Activated CD4-positive, alpha-beta T cell treated with anti-CD3 and anti-CD28 coated beads, Interleukin-2, amount 10 ng/mL, durations not matched to agents 24 days and 14 days (primary cell): ENCODE data around the gene FRMPD4. TPM values are rescaled to one million over a fixed set of nuclear protein-coding genes. Genes with fewer than 3 reads are reported as not detected.

Source experiments
- DNase-seq: peaks from one replicate; pipeline ENCODE4 v3.0.0; 2022
- H3K27ac Mint-ChIP-seq: one replicate; pipeline ENCODE4 v1.8.0; 2022; ENCODE audit warnings: mild to moderate bottlenecking, mixed read lengths
- H3K27me3 Mint-ChIP-seq: one replicate; pipeline ENCODE4 v1.8.0; 2022; ENCODE audit warnings: mixed read lengths
- H3K36me3 Mint-ChIP-seq: one replicate; pipeline ENCODE4 v1.8.0; 2022; ENCODE audit warnings: low read depth, mild to moderate bottlenecking, mixed read lengths
- H3K4me1 Mint-ChIP-seq: one replicate; pipeline ENCODE4 v1.8.0; 2021; ENCODE audit warnings: mixed read lengths
- H3K4me3 Mint-ChIP-seq: one replicate; pipeline ENCODE4 v1.8.0; 2022; ENCODE audit warnings: mild to moderate bottlenecking, moderate library complexity, mixed read lengths
- H3K9me3 Mint-ChIP-seq: one replicate; pipeline ENCODE4 v1.8.0; 2021; ENCODE audit warnings: mixed read lengths
- intact Hi-C: fragments of 100-400 bp; cut with micrococcal nuclease; formaldehyde crosslinking; loops from one replicate; pipeline ENCODE4 v1.15.1; 2023
- total RNA-seq: library from RNA; stranded (reverse); gene quantifications from 2 replicates; pipeline ENCODE4 v1.2.3, GENCODE V29; 2022

Gene FRMPD4
- total RNA-seq, 1 donor from 2014 or later, result not detected

- Mint-ChIP-seq H3K27me3 (peaks cover 8% of the 10 kb centered on the region), H3K27ac (no peak overlapping the region), H3K36me3 (no peaks in the 10 kb centered on the region), H3K4me1 (no peaks in the 10 kb centered on the region), H3K9me3 (no peaks in the 10 kb centered on the region), H3K4me3 (no peak overlapping the region)
- DNase-seq, result no peak
- intact Hi-C loops, result no loop called here
Observed at GRCh38 chrX:12690646-12691045, 552.4 kb downstream of the FRMPD4 start.

- intact Hi-C loops, result no loop called here
- no peak overlapping the region for H3K4me3 Mint-ChIP-seq
- H3K27me3 Mint-ChIP-seq, result peaks cover 16% of the 10 kb centered on the region
- no peak overlapping the region for H3K27ac Mint-ChIP-seq
- H3K36me3 Mint-ChIP-seq, result no peaks in the 10 kb centered on the region
- no peak for DNase-seq
- no peaks in the 10 kb centered on the region for H3K9me3 Mint-ChIP-seq
- no peaks in the 10 kb centered on the region for H3K4me1 Mint-ChIP-seq
Observed at GRCh38 chrX:12693754-12694153, 555.5 kb downstream of the FRMPD4 start.

GRCh38 chrX:12700745-12701144, 562.5 kb downstream of the FRMPD4 start:
- peaks cover 22% of the 10 kb centered on the region for H3K27me3 Mint-ChIP-seq
- H3K36me3 Mint-ChIP-seq, result no peaks in the 10 kb centered on the region
- H3K27ac Mint-ChIP-seq, result no peak overlapping the region
- no peak overlapping the region for H3K4me3 Mint-ChIP-seq
- no peaks in the 10 kb centered on the region for H3K9me3 Mint-ChIP-seq
- peaks cover 2% of the 10 kb centered on the region for H3K4me1 Mint-ChIP-seq
- intact Hi-C loops, result loop anchor here (2.0 kb wide), 1 partner anchor 200 kb away; no protein-coding TSS in a partner anchor
- DNase-seq, result no peak

GRCh38 chrX:12701628-12702027, 563.4 kb downstream of the FRMPD4 start:
- DNase-seq, result peak; percentile 71
- intact Hi-C loops, result loop anchor here (2.0 kb wide), 1 partner anchor 199 kb away; no protein-coding TSS in a partner anchor
- Mint-ChIP-seq H3K27ac (no peak overlapping the region), H3K9me3 (no peaks in the 10 kb centered on the region), H3K36me3 (no peaks in the 10 kb centered on the region), H3K4me3 (no peak overlapping the region), H3K4me1 (peaks cover 2% of the 10 kb centered on the region), H3K27me3 (peaks cover 20% of the 10 kb centered on the region)

GRCh38 chrX:12702509-12703091, 564.3 kb downstream of the FRMPD4 start:
- Mint-ChIP-seq H3K27me3 (peaks cover 18% of the 10 kb centered on the region), H3K4me1 (peaks cover 2% of the 10 kb centered on the region), H3K27ac (no peak overlapping the region), H3K36me3 (no peaks in the 10 kb centered on the region), H3K4me3 (no peak overlapping the region), H3K9me3 (no peaks in the 10 kb centered on the region)
- peak; percentile 55 for DNase-seq
- intact Hi-C loops, result no loop called here

- H3K27me3 Mint-ChIP-seq, result peaks cover 14% of the 10 kb centered on the region
- peaks cover 2% of the 10 kb centered on the region for H3K4me1 Mint-ChIP-seq
- H3K9me3 Mint-ChIP-seq, result no peaks in the 10 kb centered on the region
- no peak for DNase-seq
- no peaks in the 10 kb centered on the region for H3K36me3 Mint-ChIP-seq
- intact Hi-C loops, result no loop called here
- no peak overlapping the region for H3K27ac Mint-ChIP-seq
- no peak overlapping the region for H3K4me3 Mint-ChIP-seq
Observed at GRCh38 chrX:12704706-12705105, 566.4 kb downstream of the FRMPD4 start.

- Mint-ChIP-seq H3K27ac (no peak overlapping the region), H3K27me3 (peaks cover 4% of the 10 kb centered on the region), H3K36me3 (no peaks in the 10 kb centered on the region), H3K4me1 (no peaks in the 10 kb centered on the region), H3K9me3 (no peaks in the 10 kb centered on the region), H3K4me3 (no peak overlapping the region)
- intact Hi-C loops, result no loop called here
- no peak for DNase-seq
Observed at GRCh38 chrX:12709047-12709446, 570.8 kb downstream of the FRMPD4 start.

- no peak overlapping the region for H3K4me3 Mint-ChIP-seq
- no peaks in the 10 kb centered on the region for H3K9me3 Mint-ChIP-seq
- no peak overlapping the region for H3K27ac Mint-ChIP-seq
- DNase-seq, result no peak
- peaks cover 1% of the 10 kb centered on the region for H3K27me3 Mint-ChIP-seq
- intact Hi-C loops, result no loop called here
- no peaks in the 10 kb centered on the region for H3K4me1 Mint-ChIP-seq
- H3K36me3 Mint-ChIP-seq, result no peaks in the 10 kb centered on the region
Observed at GRCh38 chrX:12711435-12712040, 573.3 kb downstream of the FRMPD4 start.

- no peak overlapping the region for H3K4me3 Mint-ChIP-seq
- H3K27me3 Mint-ChIP-seq, result peaks cover 1% of the 10 kb centered on the region
- H3K36me3 Mint-ChIP-seq, result no peaks in the 10 kb centered on the region
- H3K4me1 Mint-ChIP-seq, result no peaks in the 10 kb centered on the region
- H3K27ac Mint-ChIP-seq, result no peak overlapping the region
- DNase-seq, result no peak
- H3K9me3 Mint-ChIP-seq, result no peaks in the 10 kb centered on the region
- intact Hi-C loops, result no loop called here
Observed at GRCh38 chrX:12716574-12716973, 578.3 kb downstream of the FRMPD4 start.

GRCh38 chrX:12719837-12720236, 581.6 kb downstream of the FRMPD4 start:
- Mint-ChIP-seq H3K9me3 (no peaks in the 10 kb centered on the region), H3K4me1 (no peaks in the 10 kb centered on the region), H3K36me3 (no peaks in the 10 kb centered on the region), H3K4me3 (no peak overlapping the region), H3K27me3 (no peaks in the 10 kb centered on the region), H3K27ac (no peak overlapping the region)
- intact Hi-C loops, result no loop called here
- DNase-seq, result no peak

- Mint-ChIP-seq H3K27ac (no peak overlapping the region), H3K27me3 (no peaks in the 10 kb centered on the region), H3K9me3 (no peaks in the 10 kb centered on the region), H3K4me1 (no peaks in the 10 kb centered on the region), H3K4me3 (no peak overlapping the region), H3K36me3 (no peaks in the 10 kb centered on the region)
- intact Hi-C loops, result no loop called here
- no peak for DNase-seq
Observed at GRCh38 chrX:12721042-12721441, 582.8 kb downstream of the FRMPD4 start.

GRCh38 chrX:12722314-12722713, 584.0 kb downstream of the FRMPD4 start:
- Mint-ChIP-seq H3K36me3 (no peaks in the 10 kb centered on the region), H3K27me3 (peaks cover under 1% of the 10 kb centered on the region), H3K9me3 (no peaks in the 10 kb centered on the region), H3K4me3 (no peak overlapping the region), H3K27ac (no peak overlapping the region), H3K4me1 (no peaks in the 10 kb centered on the region)
- no peak for DNase-seq
- intact Hi-C loops, result no loop called here

GRCh38 chrX:12741416-12741815, 603.1 kb downstream of the FRMPD4 start:
- no peak overlapping the region for H3K4me3 Mint-ChIP-seq
- H3K36me3 Mint-ChIP-seq, result no peaks in the 10 kb centered on the region

GRCh38 chrX:12747433-12747832, 609.2 kb downstream of the FRMPD4 start:
- Mint-ChIP-seq H3K36me3 (no peaks in the 10 kb centered on the region), H3K27ac (no peak overlapping the region), H3K9me3 (no peaks in the 10 kb centered on the region), H3K27me3 (peaks cover 2% of the 10 kb centered on the region), H3K4me3 (no peak overlapping the region), H3K4me1 (no peaks in the 10 kb centered on the region)
- DNase-seq, result no peak
- intact Hi-C loops, result no loop called here

More at GRCh38 chrX:12741416-12741815, 603.1 kb downstream of the FRMPD4 start:
- Mint-ChIP-seq H3K27ac (no peak overlapping the region), H3K27me3 (no peaks in the 10 kb centered on the region), H3K9me3 (no peaks in the 10 kb centered on the region), H3K4me1 (no peaks in the 10 kb centered on the region)
- DNase-seq, result no peak
- intact Hi-C loops, result no loop called here

- peaks cover 2% of the 10 kb centered on the region for H3K27me3 Mint-ChIP-seq
- intact Hi-C loops, result no loop called here
- no peak overlapping the region for H3K4me3 Mint-ChIP-seq
- no peak for DNase-seq
- H3K4me1 Mint-ChIP-seq, result peaks cover under 1% of the 10 kb centered on the region
- H3K9me3 Mint-ChIP-seq, result no peaks in the 10 kb centered on the region
- no peak overlapping the region for H3K27ac Mint-ChIP-seq
- no peaks in the 10 kb centered on the region for H3K36me3 Mint-ChIP-seq
Observed at GRCh38 chrX:12751887-12752286, 613.6 kb downstream of the FRMPD4 start.
